CD4-positive, alpha-beta T cell treated with Interferon alpha-2 for 1 hour (primary cell): ENCODE measurements around the gene GSDMA.

ENCODE experiments used
- DNase-seq, 2 donors: peaks; one replicate each; pipeline ENCODE4 v3.0.0-alpha.2; 2020 to 2022

Gene GSDMA

GRCh38 chr17:39962642-39963220 lies at the start of gene GSDMA:
TSS of gene GSDMA (plus strand) at chr17:39963004. CDS start at chr17:39965688, 2,684 bp downstream.
- DNase-seq: no peak

- no peak for DNase-seq
Measured at GRCh38 chr17:39913989-39914388, 48.8 kb upstream of the GSDMA start.

- no peak for DNase-seq
Measured at GRCh38 chr17:39915559-39915958, 47.2 kb upstream of the GSDMA start.

GRCh38 chr17:39916918-39917317 lies 45.9 kb upstream of the GSDMA start:
- no peak for DNase-seq

- DNase-seq: no peak
Measured at GRCh38 chr17:39919087-39919683, 43.6 kb upstream of the GSDMA start.

GRCh38 chr17:39920218-39921210 lies 42.3 kb upstream of the GSDMA start:
- DNase-seq: peak; percentile 68 to 82

- DNase-seq: peak in 1 of 2 donors; percentile 23
Measured at GRCh38 chr17:39921323-39921722, 41.5 kb upstream of the GSDMA start.

GRCh38 chr17:39922006-39922405 lies 40.8 kb upstream of the GSDMA start:
- no peak for DNase-seq

- no peak for DNase-seq
Measured at GRCh38 chr17:39923230-39923629, 39.6 kb upstream of the GSDMA start.

- peak in 1 of 2 donors; percentile 13 for DNase-seq
Measured at GRCh38 chr17:39923836-39924690, 38.7 kb upstream of the GSDMA start.

- peak in 1 of 2 donors; percentile 21 for DNase-seq
Measured at GRCh38 chr17:39924691-39925055, 38.1 kb upstream of the GSDMA start.

- DNase-seq: no peak
Measured at GRCh38 chr17:39925282-39926134, 37.3 kb upstream of the GSDMA start.

GRCh38 chr17:39926135-39926587 lies 36.6 kb upstream of the GSDMA start:
- peak in 1 of 2 donors; percentile 38 for DNase-seq

GRCh38 chr17:39926588-39927100 lies 36.2 kb upstream of the GSDMA start:
- DNase-seq: peak; percentile 21 to 77

GRCh38 chr17:39927101-39927928 lies 35.5 kb upstream of the GSDMA start, which contains the start of the genes LRRC3C and ORMDL3:
TSS of gene LRRC3C (plus strand) at chr17:39927732. CDS start at chr17:39941524, 13,792 bp downstream.
TSS of gene ORMDL3 (minus strand) at chr17:39927601. CDS start at chr17:39924203, 3,398 bp downstream.
- DNase-seq: peak; percentile 91 to 93

- no peak for DNase-seq
Measured at GRCh38 chr17:39927929-39928857, 34.6 kb upstream of the GSDMA start.

- DNase-seq: no peak
Measured at GRCh38 chr17:39928858-39929645, 33.8 kb upstream of the GSDMA start.
